SU-DHL-6 (cell line): Measurements from ENCODE around the gene PRMT1.

ENCODE experiments used
- EZH2phosphoT487 ChIP-seq: fragments of 200-600 bp; sonication (generic), shearing (Covaris generic); conservative IDR thresholded peaks from 2 replicates; pipeline ENCODE4 v1.6.1; 2018; ENCODE audit warnings: mild to moderate bottlenecking, antibody characterized with exemption, low read length, moderate library complexity, mixed read lengths
- TF ChIP-seq, protein P1 (sequence below): fragments of 200-600 bp; sonication (generic); IDR thresholded peaks from one replicate; pipeline ENCODE4 v1.5.1; 2017; ENCODE audit warnings: antibody characterized with exemption, mild to moderate bottlenecking, low read length, moderate library complexity; ENCODE audit not compliant: insufficient read depth, poor library complexity, severe bottlenecking

- TF ChIP-seq, protein P1, sequence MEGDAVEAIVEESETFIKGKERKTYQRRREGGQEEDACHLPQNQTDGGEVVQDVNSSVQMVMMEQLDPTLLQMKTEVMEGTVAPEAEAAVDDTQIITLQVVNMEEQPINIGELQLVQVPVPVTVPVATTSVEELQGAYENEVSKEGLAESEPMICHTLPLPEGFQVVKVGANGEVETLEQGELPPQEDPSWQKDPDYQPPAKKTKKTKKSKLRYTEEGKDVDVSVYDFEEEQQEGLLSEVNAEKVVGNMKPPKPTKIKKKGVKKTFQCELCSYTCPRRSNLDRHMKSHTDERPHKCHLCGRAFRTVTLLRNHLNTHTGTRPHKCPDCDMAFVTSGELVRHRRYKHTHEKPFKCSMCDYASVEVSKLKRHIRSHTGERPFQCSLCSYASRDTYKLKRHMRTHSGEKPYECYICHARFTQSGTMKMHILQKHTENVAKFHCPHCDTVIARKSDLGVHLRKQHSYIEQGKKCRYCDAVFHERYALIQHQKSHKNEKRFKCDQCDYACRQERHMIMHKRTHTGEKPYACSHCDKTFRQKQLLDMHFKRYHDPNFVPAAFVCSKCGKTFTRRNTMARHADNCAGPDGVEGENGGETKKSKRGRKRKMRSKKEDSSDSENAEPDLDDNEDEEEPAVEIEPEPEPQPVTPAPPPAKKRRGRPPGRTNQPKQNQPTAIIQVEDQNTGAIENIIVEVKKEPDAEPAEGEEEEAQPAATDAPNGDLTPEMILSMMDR, result no peak
- no peak for TF ChIP-seq EZH2phosphoT487
Observed at GRCh38 chr19:49696115-49696514, 19.0 kb downstream of the PRMT1 start.
